Lower lobe of right lung (tissue), 2 donors: Measurements from ENCODE around the gene PKNOX2. TPM values are rescaled to one million over a fixed set of nuclear protein-coding genes. Genes with fewer than 3 reads are reported as not detected.

Experiments
- ATAC-seq, 2 donors: fragments of 200-7000 bp; cut with Tn5 transposase; one replicate each; pipeline ENCODE4 v1.9.1; 2020 to 2022; ENCODE audit warnings: mild to moderate bottlenecking in 2 of 2, moderate library complexity in 2 of 2
- DNase-seq: peaks from one replicate; pipeline ENCODE4 v3.0.0-alpha.2; 2020
- H3K27ac ChIP-seq: fragments of 200-600 bp; one replicate; pipeline ENCODE4 v1.8.0; 2022
- H3K27me3 ChIP-seq: fragments of 200-600 bp; one replicate; pipeline ENCODE4 v1.8.0; 2022; ENCODE audit warnings: low read depth
- H3K36me3 ChIP-seq: fragments of 200-600 bp; one replicate; pipeline ENCODE4 v1.8.0; 2022; ENCODE audit warnings: mild to moderate bottlenecking
- H3K4me1 ChIP-seq: fragments of 200-600 bp; one replicate; pipeline ENCODE4 v1.8.0; 2022
- H3K4me3 ChIP-seq: fragments of 200-600 bp; one replicate; pipeline ENCODE4 v1.8.0; 2022; ENCODE audit warnings: mild to moderate bottlenecking
- H3K9me3 ChIP-seq: fragments of 200-600 bp; one replicate; pipeline ENCODE4 v1.8.0; 2022
- CTCF ChIP-seq: fragments of 200-600 bp; IDR thresholded peaks from one replicate; pipeline ENCODE4 v1.8.0; 2022; ENCODE audit warnings: antibody characterized with exemption, mild to moderate bottlenecking
- intact Hi-C: fragments of 100-400 bp; cut with DNase I; formaldehyde crosslinking; loops from one replicate; pipeline ENCODE4 v1.11.0; 2022
- total RNA-seq: library from RNA; stranded (reverse); fragmentation: NEBNext Ultra II Directional; extraction: Animal tissue kit (Norgen Biotek cat#: 25700); gene quantifications from one replicate; pipeline ENCODE4 v1.2.1, GENCODE V29; 2021
- donor health status: DM: no; HTN: yes; CAD: no; lungs with severe emphysema.

Gene PKNOX2
- total RNA-seq, 1 donor from 2014 or later: 14.4 TPM

DNA sequence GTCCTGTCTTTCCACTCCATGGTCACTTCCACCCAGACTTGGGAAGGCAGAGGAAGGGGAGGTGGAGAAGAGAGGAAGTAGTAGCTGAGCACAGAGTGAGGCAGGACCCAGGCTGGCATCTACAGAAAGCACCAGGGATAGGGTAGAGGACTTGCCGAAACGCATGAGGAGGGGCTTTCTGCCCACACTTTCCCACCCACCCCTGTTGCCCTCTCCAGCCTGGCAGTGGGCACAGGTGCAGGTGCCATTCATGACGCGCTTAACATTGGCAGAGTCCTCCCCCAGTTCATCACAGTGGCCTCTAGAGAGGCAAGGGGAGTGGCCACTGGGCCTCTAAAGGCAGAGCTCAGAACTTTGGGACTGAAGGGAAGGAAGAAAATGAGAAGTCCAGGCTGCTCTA is 249.6 kb downstream of the PKNOX2 start:
- no peaks in the 10 kb centered on the region for H3K36me3 ChIP-seq
- no peak overlapping the region for H3K27ac ChIP-seq
- no peak for TF ChIP-seq CTCF
- ATAC-seq (no peak), DNase-seq (no peak)
- H3K4me3 ChIP-seq: no peak overlapping the region
- no peaks in the 10 kb centered on the region for H3K4me1 ChIP-seq
- no peaks in the 10 kb centered on the region for H3K27me3 ChIP-seq
- H3K9me3 ChIP-seq: no peaks in the 10 kb centered on the region
- intact Hi-C loops: no loop called here

DNA sequence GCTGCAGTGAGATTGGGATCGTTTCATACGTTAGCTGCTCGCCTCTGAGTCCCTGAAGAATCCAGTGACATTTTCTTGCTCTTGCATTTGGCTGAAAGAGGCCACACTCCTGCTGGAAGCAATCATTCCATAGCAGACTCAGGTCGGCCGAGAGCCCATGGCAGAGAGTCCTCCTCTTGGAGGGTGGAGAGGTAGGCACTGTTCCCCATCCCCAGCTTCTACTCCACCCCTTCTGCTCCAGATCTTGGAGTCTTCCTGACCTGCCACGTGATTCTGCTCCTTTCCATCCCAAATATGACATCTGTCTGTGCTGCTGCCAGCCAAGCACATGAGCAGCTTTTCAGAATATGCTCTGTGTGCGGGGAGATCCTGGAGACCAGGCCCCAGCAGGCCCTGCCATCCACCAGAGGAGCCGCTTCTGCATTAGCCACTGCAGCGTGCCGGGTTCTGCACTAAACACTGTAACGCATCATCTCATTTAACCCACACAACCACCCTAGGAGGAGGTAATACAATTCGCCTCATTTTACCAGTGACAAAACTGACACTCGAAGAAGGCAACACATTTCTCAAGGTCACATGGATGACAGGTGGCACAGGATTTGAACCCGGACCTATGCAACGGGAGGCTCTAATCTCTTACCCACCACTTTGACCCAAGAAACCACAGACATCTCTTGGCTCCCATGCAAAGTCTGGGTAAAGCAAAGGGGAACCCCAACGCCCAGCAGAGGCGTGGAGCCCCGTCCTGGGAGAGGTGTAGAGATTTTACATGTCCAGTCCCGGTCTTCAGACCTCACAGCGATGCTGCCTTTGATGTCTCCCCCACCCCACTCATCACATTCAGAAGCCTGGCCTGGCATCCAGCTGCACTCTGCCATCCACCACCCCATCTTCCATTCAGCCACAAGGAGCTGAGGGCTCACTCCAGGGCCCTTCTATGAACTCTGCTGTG is 252.7 kb downstream of the PKNOX2 start:
- TF ChIP-seq CTCF: no peak
- ATAC-seq (no peak), DNase-seq (no peak)

GRCh38 chr11:125418396-125418795 is 253.8 kb downstream of the PKNOX2 start:
- H3K36me3 ChIP-seq: no peaks in the 10 kb centered on the region
- intact Hi-C loops: no loop called here
- no peaks in the 10 kb centered on the region for H3K4me1 ChIP-seq
- DNase-seq: no peak
- no peaks in the 10 kb centered on the region for H3K9me3 ChIP-seq
- no peaks in the 10 kb centered on the region for H3K27me3 ChIP-seq
- no peak overlapping the region for H3K27ac ChIP-seq
- H3K4me3 ChIP-seq: no peak overlapping the region
- no peak for TF ChIP-seq CTCF
- no peak for ATAC-seq

More for the DNA sequence above, 252.7 kb downstream of the PKNOX2 start:
- Histone ChIP-seq H3K9me3 (no peaks in the 10 kb centered on the region), H3K4me1 (no peaks in the 10 kb centered on the region), H3K27ac (no peak overlapping the region), H3K4me3 (no peak overlapping the region), H3K36me3 (no peaks in the 10 kb centered on the region), H3K27me3 (no peaks in the 10 kb centered on the region)
- intact Hi-C loops: no loop called here

- Histone ChIP-seq H3K9me3 (no peaks in the 10 kb centered on the region), H3K36me3 (no peaks in the 10 kb centered on the region), H3K4me1 (no peaks in the 10 kb centered on the region), H3K27ac (no peak overlapping the region), H3K27me3 (no peaks in the 10 kb centered on the region), H3K4me3 (no peak overlapping the region)
- no peak for TF ChIP-seq CTCF
- no peak for DNase-seq
- intact Hi-C loops: no loop called here
- no peak for ATAC-seq
Observed at GRCh38 chr11:125422681-125423080, 258.1 kb downstream of the PKNOX2 start.

GRCh38 chr11:125423247-125423849 is 258.8 kb downstream of the PKNOX2 start:
- Histone ChIP-seq H3K27me3 (no peaks in the 10 kb centered on the region), H3K27ac (no peak overlapping the region), H3K4me1 (no peaks in the 10 kb centered on the region), H3K9me3 (no peaks in the 10 kb centered on the region), H3K4me3 (no peak overlapping the region), H3K36me3 (no peaks in the 10 kb centered on the region)
- peak; percentile 17 for TF ChIP-seq CTCF
- ATAC-seq (no peak), DNase-seq (no peak)
- intact Hi-C loops: no loop called here
